ENCODE results near the gene EGLN3. TPM values are rescaled to one million over a fixed set of nuclear protein-coding genes. Genes with fewer than 3 reads are reported as not detected.

EGLN3 gene
- total and polyA plus RNA-seq, 2 experiments from 2014 or later: 26.6 to 33.1 TPM

DNA sequence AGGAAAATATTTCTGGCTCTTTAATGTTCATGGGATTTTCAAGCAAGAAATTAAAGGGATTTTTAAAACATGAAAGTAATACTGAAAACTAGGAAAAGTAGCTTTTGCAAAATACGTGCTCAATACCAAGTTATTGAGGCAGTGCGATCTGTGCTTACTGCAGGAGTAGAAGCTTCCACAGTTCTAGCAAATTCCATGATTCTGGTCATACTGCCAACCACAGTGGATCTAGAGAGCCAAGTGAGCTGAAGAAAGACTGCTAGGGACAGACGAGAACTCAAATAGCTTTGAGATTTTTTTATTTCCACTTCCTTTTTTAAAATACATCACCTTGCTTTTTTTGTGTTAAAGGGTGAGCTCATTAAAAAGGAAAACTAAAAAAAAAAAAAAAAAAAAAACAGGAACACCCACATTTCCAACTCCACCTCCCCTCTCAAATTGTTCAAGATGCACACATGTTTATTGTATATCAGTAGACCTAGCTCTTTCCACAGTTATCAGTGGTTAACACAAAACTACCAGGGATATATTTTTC lies 26.2 kb downstream of the EGLN3 start:
- no peaks in the 10 kb centered on the region for H3K9me3 ChIP-seq (ENCODE audit: low read depth)
- DNase-seq (ENCODE audit: low read depth in 1 of 2, low spot score in 1 of 2): no peak
- no peaks in the 10 kb centered on the region for H3K4me1 ChIP-seq (ENCODE audit: low read depth)
- H3K27ac ChIP-seq: no peak overlapping the region
- TF ChIP-seq, protein P1, sequence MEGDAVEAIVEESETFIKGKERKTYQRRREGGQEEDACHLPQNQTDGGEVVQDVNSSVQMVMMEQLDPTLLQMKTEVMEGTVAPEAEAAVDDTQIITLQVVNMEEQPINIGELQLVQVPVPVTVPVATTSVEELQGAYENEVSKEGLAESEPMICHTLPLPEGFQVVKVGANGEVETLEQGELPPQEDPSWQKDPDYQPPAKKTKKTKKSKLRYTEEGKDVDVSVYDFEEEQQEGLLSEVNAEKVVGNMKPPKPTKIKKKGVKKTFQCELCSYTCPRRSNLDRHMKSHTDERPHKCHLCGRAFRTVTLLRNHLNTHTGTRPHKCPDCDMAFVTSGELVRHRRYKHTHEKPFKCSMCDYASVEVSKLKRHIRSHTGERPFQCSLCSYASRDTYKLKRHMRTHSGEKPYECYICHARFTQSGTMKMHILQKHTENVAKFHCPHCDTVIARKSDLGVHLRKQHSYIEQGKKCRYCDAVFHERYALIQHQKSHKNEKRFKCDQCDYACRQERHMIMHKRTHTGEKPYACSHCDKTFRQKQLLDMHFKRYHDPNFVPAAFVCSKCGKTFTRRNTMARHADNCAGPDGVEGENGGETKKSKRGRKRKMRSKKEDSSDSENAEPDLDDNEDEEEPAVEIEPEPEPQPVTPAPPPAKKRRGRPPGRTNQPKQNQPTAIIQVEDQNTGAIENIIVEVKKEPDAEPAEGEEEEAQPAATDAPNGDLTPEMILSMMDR (IDR thresholded peaks at IDR 0.05; ENCODE audit: low read depth, low read length): no peak
- H3K4me3 ChIP-seq: no peak overlapping the region
- H3K36me3 ChIP-seq: peaks cover 26% of the 10 kb centered on the region
- H3K27me3 ChIP-seq: no peaks in the 10 kb centered on the region

DNA sequence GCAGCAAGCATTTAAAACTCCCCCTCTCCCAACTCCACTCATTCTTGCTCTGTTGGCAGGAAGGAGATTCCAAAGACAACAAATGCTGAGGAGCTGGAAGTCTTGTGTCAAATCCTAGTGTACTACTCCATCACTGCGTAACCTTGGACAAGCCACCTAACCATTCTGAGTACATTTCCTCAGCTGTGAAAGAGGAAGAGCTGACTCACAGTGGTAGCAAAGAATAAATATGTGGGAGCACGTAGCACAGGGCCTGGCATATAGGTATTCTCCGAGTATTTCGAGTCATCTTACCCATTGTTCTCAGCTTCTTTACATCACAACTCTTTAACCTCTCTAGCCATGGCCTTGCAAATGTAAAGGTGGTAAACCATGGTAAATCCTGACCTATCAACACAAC lies 28.7 kb downstream of the EGLN3 start:
- DNase-seq (ENCODE audit: low read depth in 1 of 2, low spot score in 1 of 2): peak in 1 of 2 donors; percentile 20
- Histone ChIP-seq H3K36me3 (peaks cover 23% of the 10 kb centered on the region), H3K9me3 (ENCODE audit: low read depth) (no peaks in the 10 kb centered on the region), H3K4me3 (no peak overlapping the region), H3K4me1 (ENCODE audit: low read depth) (peaks cover 8% of the 10 kb centered on the region), H3K27me3 (no peaks in the 10 kb centered on the region), H3K27ac (peak overlapping the region; percentile 19)
- TF ChIP-seq, protein P1 (IDR thresholded peaks at IDR 0.05; ENCODE audit: low read depth, low read length): no peak

DNA sequence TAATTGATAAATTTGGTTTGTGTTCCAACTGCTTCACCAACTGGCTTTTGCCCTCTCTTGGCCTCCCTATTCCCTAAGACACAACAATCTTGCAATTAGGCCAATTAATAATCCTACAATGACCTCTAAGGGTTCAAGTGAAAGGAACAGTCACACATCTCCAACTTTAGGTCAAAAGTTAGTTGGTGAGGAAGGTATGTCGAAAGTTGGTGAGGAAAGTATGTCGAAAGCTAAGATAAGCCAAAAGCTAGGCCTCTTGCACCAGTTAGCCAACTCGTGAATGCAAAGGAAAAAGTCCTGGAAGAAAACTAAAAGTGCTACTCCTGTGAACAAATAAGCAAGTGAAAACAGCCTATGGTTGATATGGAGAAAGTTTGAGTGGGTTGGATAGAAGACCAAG lies 32.6 kb downstream of the EGLN3 start:
- H3K4me3 ChIP-seq: no peak overlapping the region
- no peaks in the 10 kb centered on the region for H3K36me3 ChIP-seq
- DNase-seq (ENCODE audit: low read depth in 1 of 2, low spot score in 1 of 2): peak in 1 of 2 donors; percentile 37
- no peaks in the 10 kb centered on the region for H3K27me3 ChIP-seq
- TF ChIP-seq, protein P1 (IDR thresholded peaks at IDR 0.05; ENCODE audit: low read depth, low read length): no peak
- H3K9me3 ChIP-seq (ENCODE audit: low read depth): no peaks in the 10 kb centered on the region
- H3K27ac ChIP-seq: no peak overlapping the region
- H3K4me1 ChIP-seq (ENCODE audit: low read depth): peaks cover 17% of the 10 kb centered on the region

DNA sequence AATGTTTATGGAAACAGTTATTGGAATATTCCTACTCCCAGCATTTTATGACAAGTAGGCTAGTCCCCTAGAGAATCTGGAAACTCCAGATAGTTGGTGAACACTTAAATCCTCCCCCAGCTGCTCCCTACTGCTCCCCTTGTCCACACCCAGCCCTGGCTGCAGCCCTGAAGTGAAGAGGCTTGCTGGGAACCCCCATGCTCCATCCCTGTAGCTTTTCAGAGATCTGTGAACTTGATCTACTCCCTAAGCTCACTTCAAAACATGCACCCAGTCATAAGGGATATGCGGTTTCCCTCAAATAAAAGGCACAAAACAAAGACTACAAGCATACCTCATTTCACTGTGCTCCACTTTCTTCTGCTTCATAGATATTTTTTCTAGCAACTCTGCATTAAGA lies 33.2 kb downstream of the EGLN3 start:
- Histone ChIP-seq H3K27me3 (no peaks in the 10 kb centered on the region), H3K4me1 (ENCODE audit: low read depth) (peaks cover 17% of the 10 kb centered on the region), H3K27ac (peak overlapping the region; percentile 59), H3K9me3 (ENCODE audit: low read depth) (no peaks in the 10 kb centered on the region), H3K4me3 (no peak overlapping the region), H3K36me3 (no peaks in the 10 kb centered on the region)
- no peak for DNase-seq (ENCODE audit: low read depth in 1 of 2, low spot score in 1 of 2)
- TF ChIP-seq, protein P1 (IDR thresholded peaks at IDR 0.05; ENCODE audit: low read depth, low read length): no peak

DNA sequence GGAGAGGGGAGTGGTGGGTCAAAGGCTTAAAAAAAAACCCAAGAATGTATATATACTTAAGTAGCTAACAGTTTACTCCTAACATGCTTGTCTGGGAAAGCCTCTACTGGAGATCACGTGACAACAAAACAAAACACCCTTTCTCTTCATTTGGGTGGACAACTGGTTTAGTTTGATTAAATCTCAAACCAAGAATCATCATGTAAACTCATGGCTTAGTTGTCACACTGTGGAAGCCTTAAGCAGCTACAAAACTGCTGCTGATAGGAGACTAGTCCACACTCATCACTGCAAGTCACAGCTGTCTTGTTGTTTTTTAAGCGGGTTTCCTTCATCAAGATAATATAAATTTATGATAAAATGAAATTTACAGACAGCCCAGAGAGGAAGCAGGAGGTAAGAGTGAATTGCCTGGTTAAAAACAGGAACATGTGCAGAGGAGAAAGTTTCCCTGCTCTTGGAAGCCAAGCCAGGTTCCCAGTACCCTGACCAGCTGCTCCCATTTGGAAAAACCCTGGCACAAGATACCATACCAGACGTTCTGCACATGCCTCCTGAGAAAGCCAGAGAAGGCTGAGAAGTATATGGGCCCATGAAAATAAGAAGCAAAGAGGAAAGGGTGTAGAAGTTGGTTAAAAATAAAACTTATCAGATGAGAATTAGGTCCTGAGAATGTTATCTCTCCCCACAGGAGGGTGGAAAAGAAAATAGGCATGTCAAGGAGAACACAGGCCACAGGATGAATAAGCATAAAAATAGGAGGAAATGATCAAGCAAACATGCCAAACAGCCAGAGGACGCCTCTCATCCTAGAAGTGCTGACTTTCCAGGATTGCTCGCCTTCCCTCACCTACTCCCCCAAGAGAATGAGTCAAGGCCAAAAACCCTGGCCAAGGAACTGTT lies 34.0 kb downstream of the EGLN3 start:
- TF ChIP-seq, protein P1 (IDR thresholded peaks at IDR 0.05; ENCODE audit: low read depth, low read length): no peak
- Histone ChIP-seq H3K9me3 (ENCODE audit: low read depth) (no peaks in the 10 kb centered on the region), H3K4me3 (no peak overlapping the region), H3K36me3 (no peaks in the 10 kb centered on the region), H3K27me3 (no peaks in the 10 kb centered on the region), H3K27ac (peak overlapping the region; percentile 59), H3K4me1 (ENCODE audit: low read depth) (peaks cover 17% of the 10 kb centered on the region)
- DNase-seq (ENCODE audit: low read depth in 1 of 2, low spot score in 1 of 2): peak in 1 of 2 donors; percentile 66
